Left ventricle myocardium inferior (tissue), 1 donor: ENCODE results near the gene RBP3. TPM values are rescaled to one million over a fixed set of nuclear protein-coding genes. Genes with fewer than 3 reads are reported as not detected.

ENCODE experiments used
- DNase-seq: peaks from one replicate; pipeline ENCODE4 v3.0.0-alpha.2; 2020
- H3K27ac ChIP-seq: fragments of 200-600 bp; replicated peaks from 2 replicates; pipeline ENCODE4 v1.8.0; 2021
- H3K27me3 ChIP-seq: fragments of 200-600 bp; 2 replicates; pipeline ENCODE4 v1.8.0; 2021; ENCODE audit warnings: low read depth
- H3K36me3 ChIP-seq: fragments of 200-600 bp; 2 replicates; pipeline ENCODE4 v1.8.0; 2021
- H3K4me1 ChIP-seq: fragments of 200-600 bp; 2 replicates; pipeline ENCODE4 v1.8.0; 2021
- H3K4me3 ChIP-seq: fragments of 200-600 bp; 2 replicates; pipeline ENCODE4 v1.8.0; 2021; ENCODE audit warnings: mild to moderate bottlenecking, moderate library complexity
- H3K9me3 ChIP-seq: fragments of 200-600 bp; replicated peaks from 2 replicates; pipeline ENCODE4 v1.8.0; 2021
- intact Hi-C: fragments of 100-400 bp; cut with micrococcal nuclease; formaldehyde crosslinking; loops from one replicate; pipeline ENCODE4 v1.11.0; 2022
- total RNA-seq: library from RNA; stranded (reverse); fragmentation: NEBNext Ultra II Directional; extraction: Animal tissue kit (Norgen Biotek cat#: 25700); gene quantifications from one replicate; pipeline ENCODE4 v1.2.1, GENCODE V29; 2021
- TF ChIP-seq, protein P1 (sequence below): fragments of 200-600 bp; IDR thresholded peaks from 2 replicates; pipeline ENCODE4 v1.8.0; 2021; ENCODE audit warnings: antibody characterized with exemption, mild to moderate bottlenecking, borderline replicate concordance
- donor health status: DM: no; HTN: yes; CAD: no; lungs with severe emphysema.

Gene RBP3
- total RNA-seq, 1 donor from 2014 or later: not detected

DNA sequence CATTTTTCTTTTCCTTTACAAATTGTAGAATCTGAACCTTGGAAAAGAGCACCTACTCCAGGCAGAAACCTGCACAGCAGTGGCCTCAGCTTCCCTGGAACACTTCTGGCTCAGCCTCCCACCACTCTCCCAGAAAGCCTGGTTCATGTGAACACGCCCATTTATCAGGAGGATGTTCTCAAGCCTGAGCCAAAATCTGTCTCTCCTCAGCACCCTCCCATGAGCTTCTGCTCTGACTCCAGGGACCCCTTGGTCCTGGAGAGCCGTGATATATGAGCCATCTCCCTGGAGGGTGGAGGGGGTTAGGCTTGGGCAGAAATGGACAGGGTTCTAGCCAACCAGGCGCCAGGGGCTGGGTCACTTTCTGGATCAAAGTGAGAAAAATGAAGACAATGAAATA, 15.8 kb upstream of the RBP3 start:
- DNase-seq: no peak
- H3K36me3 ChIP-seq: no peaks in the 10 kb centered on the region
- no peak overlapping the region for H3K4me3 ChIP-seq
- no peak overlapping the region for H3K27ac ChIP-seq
- no peaks in the 10 kb centered on the region for H3K9me3 ChIP-seq
- H3K4me1 ChIP-seq: no peaks in the 10 kb centered on the region
- peaks cover 15% of the 10 kb centered on the region for H3K27me3 ChIP-seq
- TF ChIP-seq, protein P1, sequence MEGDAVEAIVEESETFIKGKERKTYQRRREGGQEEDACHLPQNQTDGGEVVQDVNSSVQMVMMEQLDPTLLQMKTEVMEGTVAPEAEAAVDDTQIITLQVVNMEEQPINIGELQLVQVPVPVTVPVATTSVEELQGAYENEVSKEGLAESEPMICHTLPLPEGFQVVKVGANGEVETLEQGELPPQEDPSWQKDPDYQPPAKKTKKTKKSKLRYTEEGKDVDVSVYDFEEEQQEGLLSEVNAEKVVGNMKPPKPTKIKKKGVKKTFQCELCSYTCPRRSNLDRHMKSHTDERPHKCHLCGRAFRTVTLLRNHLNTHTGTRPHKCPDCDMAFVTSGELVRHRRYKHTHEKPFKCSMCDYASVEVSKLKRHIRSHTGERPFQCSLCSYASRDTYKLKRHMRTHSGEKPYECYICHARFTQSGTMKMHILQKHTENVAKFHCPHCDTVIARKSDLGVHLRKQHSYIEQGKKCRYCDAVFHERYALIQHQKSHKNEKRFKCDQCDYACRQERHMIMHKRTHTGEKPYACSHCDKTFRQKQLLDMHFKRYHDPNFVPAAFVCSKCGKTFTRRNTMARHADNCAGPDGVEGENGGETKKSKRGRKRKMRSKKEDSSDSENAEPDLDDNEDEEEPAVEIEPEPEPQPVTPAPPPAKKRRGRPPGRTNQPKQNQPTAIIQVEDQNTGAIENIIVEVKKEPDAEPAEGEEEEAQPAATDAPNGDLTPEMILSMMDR: no peak
- intact Hi-C loops: no loop called here

DNA sequence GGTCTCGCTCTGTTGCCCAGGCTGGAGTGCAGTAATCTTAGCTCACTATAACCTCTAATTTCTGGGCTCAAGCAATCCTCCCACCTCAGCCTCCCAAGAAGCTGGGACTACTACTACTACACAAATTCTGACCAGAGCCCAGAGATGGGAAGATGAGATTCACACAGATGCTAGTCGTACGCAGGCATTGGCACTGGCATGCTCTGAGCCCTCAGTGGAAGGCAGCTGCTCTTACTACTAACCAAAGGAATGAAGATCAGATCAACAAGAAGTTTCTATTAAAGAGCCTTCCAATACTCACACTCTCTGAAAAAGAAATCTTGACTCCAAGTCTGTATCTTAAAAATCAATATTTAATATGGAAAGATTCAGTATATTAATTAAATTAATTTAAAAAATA, 15.2 kb upstream of the RBP3 start:
- H3K27ac ChIP-seq: no peak overlapping the region
- no peak overlapping the region for H3K4me3 ChIP-seq
- TF ChIP-seq, protein P1: no peak
- no peaks in the 10 kb centered on the region for H3K4me1 ChIP-seq
- H3K9me3 ChIP-seq: no peaks in the 10 kb centered on the region
- peaks cover 19% of the 10 kb centered on the region for H3K27me3 ChIP-seq
- intact Hi-C loops: no loop called here
- H3K36me3 ChIP-seq: no peaks in the 10 kb centered on the region
- DNase-seq: no peak

DNA sequence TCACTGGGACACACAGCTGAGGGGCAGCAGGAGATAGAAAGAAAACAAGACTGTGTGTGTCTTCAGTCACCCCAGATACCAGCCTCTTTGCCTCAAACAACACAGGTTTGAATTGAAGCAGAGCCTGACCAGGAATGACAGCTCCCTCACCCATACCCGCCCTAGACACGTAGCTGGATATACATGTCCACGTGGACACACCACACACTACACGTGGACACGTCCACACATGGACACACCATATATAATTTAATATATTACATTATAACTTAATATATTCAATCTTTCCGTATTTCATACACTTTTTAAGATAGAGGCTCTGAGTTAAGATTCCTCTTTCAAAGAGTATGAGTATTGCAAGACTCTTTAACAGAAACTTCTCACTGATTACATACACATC, 14.6 kb upstream of the RBP3 start:
- Histone ChIP-seq H3K4me1 (no peaks in the 10 kb centered on the region), H3K27me3 (peaks cover 25% of the 10 kb centered on the region), H3K9me3 (no peaks in the 10 kb centered on the region), H3K36me3 (no peaks in the 10 kb centered on the region), H3K27ac (no peak overlapping the region), H3K4me3 (no peak overlapping the region)
- intact Hi-C loops: no loop called here
- TF ChIP-seq, protein P1: no peak
- no peak for DNase-seq

DNA sequence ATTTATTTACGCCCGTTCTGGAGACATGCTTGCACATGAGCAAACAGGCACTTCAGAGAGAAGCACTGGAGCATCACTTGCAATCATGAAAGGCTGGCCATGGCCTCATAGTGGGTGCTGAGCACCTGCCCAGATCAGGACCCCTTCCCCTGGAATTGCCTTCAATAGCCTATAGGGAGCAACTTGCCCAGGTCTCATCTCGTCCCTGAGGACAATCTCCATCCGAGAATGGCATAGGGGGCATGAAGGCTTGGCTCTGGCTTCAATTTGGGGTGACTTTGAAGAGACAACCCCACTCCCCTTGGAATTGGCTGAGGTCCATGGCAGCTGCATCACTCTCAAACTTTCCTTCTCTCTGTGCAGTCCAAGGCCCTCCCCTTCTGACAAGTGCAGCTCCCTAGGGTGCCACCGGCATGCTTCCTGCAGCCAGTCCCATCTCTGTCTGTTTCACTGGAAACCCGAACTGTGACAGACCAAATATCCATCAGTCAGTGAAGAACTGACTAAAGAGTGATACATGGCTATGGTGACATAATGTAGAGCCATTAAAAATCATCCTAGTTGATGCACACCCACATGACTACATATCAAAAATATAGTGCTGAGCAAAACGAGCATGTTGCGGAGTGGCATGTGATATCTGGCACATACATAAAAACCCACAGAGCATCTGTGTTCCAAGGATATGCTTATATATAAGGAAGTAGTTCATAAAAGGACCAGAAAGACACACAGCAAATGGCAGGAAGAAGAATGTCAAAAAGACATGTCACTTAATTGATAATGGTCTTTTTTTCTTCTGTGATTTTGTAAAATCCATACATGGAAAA, 13.5 kb upstream of the RBP3 start:
- Histone ChIP-seq H3K27me3 (peaks cover 33% of the 10 kb centered on the region), H3K9me3 (no peaks in the 10 kb centered on the region), H3K36me3 (no peaks in the 10 kb centered on the region), H3K4me1 (no peaks in the 10 kb centered on the region), H3K27ac (no peak overlapping the region), H3K4me3 (no peak overlapping the region)
- TF ChIP-seq, protein P1: no peak
- intact Hi-C loops: no loop called here
- no peak for DNase-seq

DNA sequence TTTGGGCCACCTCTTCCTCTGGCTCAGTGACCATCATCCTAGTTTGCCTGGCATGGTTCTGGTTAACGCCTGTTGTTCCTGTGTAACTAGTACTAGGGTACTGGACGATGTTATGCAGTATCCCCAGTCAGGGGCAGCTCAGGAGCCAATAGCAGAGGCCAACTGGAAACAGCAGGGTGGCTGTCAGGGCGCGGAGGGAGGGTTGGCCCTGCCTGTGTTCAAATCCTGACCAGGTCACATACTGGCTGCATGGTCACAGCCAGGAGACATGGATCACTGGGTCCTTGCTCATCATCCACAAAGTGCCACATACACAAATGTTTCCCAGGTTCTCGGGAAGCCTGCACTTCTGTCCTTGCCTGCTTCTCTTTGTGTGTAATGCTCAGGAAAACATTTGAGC, 12.3 kb upstream of the RBP3 start:
- no peaks in the 10 kb centered on the region for H3K9me3 ChIP-seq
- H3K27ac ChIP-seq: no peak overlapping the region
- H3K4me1 ChIP-seq: no peaks in the 10 kb centered on the region
- DNase-seq: no peak
- H3K27me3 ChIP-seq: peaks cover 39% of the 10 kb centered on the region
- TF ChIP-seq, protein P1: no peak
- intact Hi-C loops: no loop called here
- H3K4me3 ChIP-seq: no peak overlapping the region
- H3K36me3 ChIP-seq: no peaks in the 10 kb centered on the region
